ENCODE data around the gene SUGT1.

GRCh38 chr13:52749419-52749818 is 96.8 kb downstream of the SUGT1 start:
- TF ChIP-seq CTCF (IDR thresholded peaks at IDR 0.05) (no peak), POLR2A (IDR thresholded peaks at IDR 0.05) (no peak), POLR2AphosphoS5 (IDR thresholded peaks at IDR 0.05) (no peak)

Data from transverse colon (tissue), 4 donors.